Astrocyte (in vitro differentiated cells and primary cell): ENCODE results near the gene ADPRM. TPM values are rescaled to one million over a fixed set of nuclear protein-coding genes. Genes with fewer than 3 reads are reported as not detected.

Experiments
- DNase-seq: peaks from one replicate; pipeline ENCODE4 v3.0.0-alpha.2; 2010; ENCODE audit warnings: low read depth
- FAIRE-seq: peaks from 2 replicates; lab custom pipeline; 2011; peaks lifted over from hg19 to GRCh38; lab: Jason Lieb, UNC
- H2AFZ ChIP-seq: 2 replicates; pipeline ENCODE4 v1.6.0; 2012; ENCODE audit warnings: low read depth, low read length, inconsistent platforms
- H3K27ac ChIP-seq: 2 replicates; pipeline ENCODE4 v1.5.1; 2011; ENCODE audit warnings: low read depth, low read length, inconsistent platforms
- H3K27me3 ChIP-seq: 2 replicates; pipeline ENCODE4 v1.6.0; 2011; ENCODE audit warnings: low read length, inconsistent platforms; ENCODE audit not compliant: insufficient read depth
- H3K36me3 ChIP-seq: 2 replicates; pipeline ENCODE4 v1.5.1; 2011; ENCODE audit warnings: low read length, inconsistent platforms; ENCODE audit not compliant: insufficient read depth
- H3K4me1 ChIP-seq: 2 replicates; pipeline ENCODE4 v1.5.1; 2011; ENCODE audit warnings: low read length, inconsistent platforms; ENCODE audit not compliant: insufficient read depth
- H3K4me2 ChIP-seq: 2 replicates; pipeline ENCODE4 v1.6.0; 2012; ENCODE audit warnings: low read length, inconsistent platforms
- H3K4me3 ChIP-seq: 2 replicates; pipeline ENCODE4 v1.5.1; 2011; ENCODE audit warnings: low read depth, mild to moderate bottlenecking, low read length, inconsistent platforms; ENCODE audit not compliant: insufficient read depth
- H3K79me2 ChIP-seq: 2 replicates; pipeline ENCODE4 v1.6.0; 2012; ENCODE audit warnings: mild to moderate bottlenecking, low read length, inconsistent platforms; ENCODE audit not compliant: insufficient read depth
- H3K9ac ChIP-seq: 2 replicates; pipeline ENCODE4 v1.6.0; 2012; ENCODE audit warnings: mild to moderate bottlenecking, low read length, inconsistent platforms
- H3K9me3 ChIP-seq: 2 replicates; pipeline ENCODE4 v1.5.1; 2012; ENCODE audit warnings: low read depth, mild to moderate bottlenecking, low read length, inconsistent platforms; ENCODE audit not compliant: insufficient read depth
- H4K20me1 ChIP-seq: 2 replicates; pipeline ENCODE4 v1.6.0; 2012; ENCODE audit warnings: low read length, inconsistent platforms; ENCODE audit not compliant: insufficient read depth
- H3K27ac Mint-ChIP-seq: one replicate; pipeline ENCODE4 v1.8.0; 2021; ENCODE audit warnings: mild to moderate bottlenecking, mixed read lengths; ENCODE audit not compliant: unreplicated experiment
- H3K27me3 Mint-ChIP-seq: one replicate; pipeline ENCODE4 v1.8.0; 2021; ENCODE audit warnings: low read depth, mixed read lengths; ENCODE audit not compliant: unreplicated experiment
- H3K36me3 Mint-ChIP-seq: one replicate; pipeline ENCODE4 v1.8.0; 2021; ENCODE audit warnings: low read depth, mixed read lengths; ENCODE audit not compliant: unreplicated experiment
- H3K4me1 Mint-ChIP-seq: one replicate; pipeline ENCODE4 v1.8.0; 2021; ENCODE audit warnings: low read depth, mixed read lengths; ENCODE audit not compliant: unreplicated experiment
- H3K4me3 Mint-ChIP-seq: one replicate; pipeline ENCODE4 v1.8.0; 2021; ENCODE audit warnings: mild to moderate bottlenecking, moderate library complexity, mixed read lengths; ENCODE audit not compliant: unreplicated experiment
- H3K9me3 Mint-ChIP-seq: one replicate; pipeline ENCODE4 v1.8.0; 2021; ENCODE audit warnings: mild to moderate bottlenecking, mixed read lengths; ENCODE audit not compliant: unreplicated experiment
- CTCF ChIP-seq: IDR thresholded peaks from 2 replicates; pipeline ENCODE4 v1.5.1; 2011; ENCODE audit warnings: low read depth, mild to moderate bottlenecking, inconsistent platforms, low read length, moderate library complexity; ENCODE audit not compliant: insufficient read depth
- EZH2 ChIP-seq: IDR thresholded peaks from 2 replicates; pipeline ENCODE4 v1.6.1; 2012; ENCODE audit warnings: mild to moderate bottlenecking, low read length, inconsistent platforms; ENCODE audit not compliant: insufficient read depth
- total RNA-seq: library from RNA; stranded (reverse); gene quantifications from 2 replicates; pipeline ENCODE4 v1.2.1, GENCODE V29; 2021

The ADPRM gene
- total RNA-seq, 1 donor from 2014 or later: 11.3 TPM

DNA sequence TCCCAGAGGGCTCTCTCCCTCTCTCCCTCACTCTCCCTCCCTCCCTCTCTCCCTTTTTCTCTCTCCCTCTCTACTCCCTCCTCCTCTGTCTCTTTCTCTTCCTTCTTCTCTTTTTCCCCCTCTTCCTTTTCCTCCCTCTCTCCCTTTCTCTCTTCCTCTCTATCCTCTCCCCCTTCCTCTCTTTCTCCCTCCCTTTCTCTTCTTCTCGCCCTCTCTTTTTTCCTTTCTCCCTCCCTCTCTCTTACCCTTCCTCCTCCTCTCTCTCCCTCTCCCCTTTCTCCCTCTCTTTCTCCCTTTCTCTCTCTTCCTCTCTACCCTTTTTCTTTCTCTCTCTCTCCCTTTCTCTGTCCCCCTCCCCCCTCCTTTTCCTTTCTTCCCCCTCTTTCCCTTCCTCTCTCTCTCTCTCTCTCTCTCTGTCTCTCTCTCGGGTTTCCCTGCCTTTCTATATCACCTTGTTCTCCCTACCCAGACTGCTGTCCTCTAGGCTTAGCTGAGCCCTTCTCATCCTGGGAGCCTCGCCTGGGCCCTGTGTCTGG, 58.3 kb downstream of the ADPRM start:
- no peak overlapping the region for H3K4me3 Mint-ChIP-seq
- Histone ChIP-seq H3K4me2 (no peak overlapping the region), H3K9ac (no peak overlapping the region), H3K4me1 (no peaks in the 10 kb centered on the region), H2AFZ (no peak overlapping the region), H4K20me1 (no peaks in the 10 kb centered on the region), H3K27me3 (no peaks in the 10 kb centered on the region), H3K36me3 (no peaks in the 10 kb centered on the region), H3K27ac (no peak overlapping the region), H3K9me3 (peaks cover under 1% of the 10 kb centered on the region), H3K79me2 (no peaks in the 10 kb centered on the region), H3K4me3 (no peak overlapping the region)
- peaks cover 10% of the 10 kb centered on the region for H3K27me3 Mint-ChIP-seq
- no peak overlapping the region for H3K27ac Mint-ChIP-seq
- DNase-seq: no peak
- FAIRE-seq: no peak
- H3K9me3 Mint-ChIP-seq: no peaks in the 10 kb centered on the region
- H3K36me3 Mint-ChIP-seq: no peaks in the 10 kb centered on the region
- TF ChIP-seq CTCF (no peak), EZH2 (no peak)
- H3K4me1 Mint-ChIP-seq: no peaks in the 10 kb centered on the region

- Histone ChIP-seq H3K4me2 (no peak overlapping the region), H3K27ac (no peak overlapping the region), H3K36me3 (no peaks in the 10 kb centered on the region), H3K79me2 (no peaks in the 10 kb centered on the region), H3K4me3 (no peak overlapping the region), H3K27me3 (no peaks in the 10 kb centered on the region), H3K4me1 (no peaks in the 10 kb centered on the region), H3K9me3 (peaks cover 2% of the 10 kb centered on the region), H4K20me1 (no peaks in the 10 kb centered on the region), H2AFZ (no peak overlapping the region), H3K9ac (no peak overlapping the region)
- no peaks in the 10 kb centered on the region for H3K4me1 Mint-ChIP-seq
- H3K36me3 Mint-ChIP-seq: no peaks in the 10 kb centered on the region
- DNase-seq: no peak
- FAIRE-seq: no peak
- H3K27me3 Mint-ChIP-seq: peaks cover 8% of the 10 kb centered on the region
- H3K4me3 Mint-ChIP-seq: no peak overlapping the region
- TF ChIP-seq EZH2 (no peak), CTCF (no peak)
- H3K9me3 Mint-ChIP-seq: no peaks in the 10 kb centered on the region
- no peak overlapping the region for H3K27ac Mint-ChIP-seq
Observed at GRCh38 chr17:10756185-10756584, 58.8 kb downstream of the ADPRM start.

GRCh38 chr17:10756619-10757018, 59.2 kb downstream of the ADPRM start:
- no peak for FAIRE-seq

More at GRCh38 chr17:10756619-10757018, 59.2 kb downstream of the ADPRM start:
- no peaks in the 10 kb centered on the region for H3K36me3 ChIP-seq
- no peaks in the 10 kb centered on the region for H4K20me1 ChIP-seq
- no peaks in the 10 kb centered on the region for H3K27me3 ChIP-seq
- no peaks in the 10 kb centered on the region for H3K79me2 ChIP-seq
- Mint-ChIP-seq H3K27me3 (peaks cover 8% of the 10 kb centered on the region), H3K4me1 (no peaks in the 10 kb centered on the region), H3K36me3 (no peaks in the 10 kb centered on the region), H3K9me3 (no peaks in the 10 kb centered on the region), H3K4me3 (no peak overlapping the region), H3K27ac (no peak overlapping the region)
- H3K4me1 ChIP-seq: no peaks in the 10 kb centered on the region
- H3K27ac ChIP-seq: no peak overlapping the region
- H3K4me2 ChIP-seq: no peak overlapping the region
- TF ChIP-seq CTCF (no peak), EZH2 (no peak)
- H3K9ac ChIP-seq: no peak overlapping the region
- H3K4me3 ChIP-seq: no peak overlapping the region
- H2AFZ ChIP-seq: no peak overlapping the region
- DNase-seq: no peak
- peaks cover 2% of the 10 kb centered on the region for H3K9me3 ChIP-seq
